H1 (cell line): ENCODE results near the gene ARHGAP26.

Source experiments
- ATF2 ChIP-seq: IDR thresholded peaks from 2 replicates; pipeline ENCODE4 v1.6.1; 2012; ENCODE audit warnings: low read length, inconsistent platforms
- ATF3 ChIP-seq: IDR thresholded peaks from 2 replicates; pipeline ENCODE4 v1.6.1; 2011; ENCODE audit warnings: low read depth, mild to moderate bottlenecking, low read length; ENCODE audit not compliant: insufficient read depth
- CTCF ChIP-seq, 3 experiments: IDR thresholded peaks; 1 replicate in 2 of 3; 2 replicates in 1 of 3; pipeline versions ENCODE4 v1.5.1 to v1.6.1; 2011; ENCODE audit warnings: low read length in 3 of 3, mild to moderate bottlenecking in 3 of 3, inconsistent platforms in 2 of 3, low read depth in 1 of 3, moderate library complexity in 1 of 3; ENCODE audit not compliant: insufficient read depth in 1 of 3; ENCODE audit errors: control extremely low read depth in 1 of 3
- E2F6 ChIP-seq: IDR thresholded peaks from 2 replicates; pipeline ENCODE4 v1.6.1; 2012; ENCODE audit warnings: inconsistent platforms
- EP300 ChIP-seq, 2 experiments: IDR thresholded peaks; 1 replicate in 1 of 2; 2 replicates in 1 of 2; pipeline ENCODE4 v1.6.1; 2011 to 2012; ENCODE audit warnings: low read depth in 2 of 2, low read length in 2 of 2, mild to moderate bottlenecking in 2 of 2, borderline replicate concordance in 1 of 2, inconsistent platforms in 1 of 2, moderate library complexity in 1 of 2
- EZH2 ChIP-seq: fragments of 200-600 bp; sonication (generic); IDR thresholded peaks from 2 replicates; pipeline ENCODE4 v1.7.1; 2012; ENCODE audit warnings: low read depth, mild to moderate bottlenecking, moderate library complexity, low read length, inconsistent platforms; ENCODE audit not compliant: severe bottlenecking
- GTF2F1 ChIP-seq: IDR thresholded peaks from 2 replicates; pipeline ENCODE4 v1.6.1; 2012; ENCODE audit warnings: low read depth, low read length, improper control_type of control experiment, borderline replicate concordance
- JUN ChIP-seq: IDR thresholded peaks from 2 replicates; pipeline ENCODE4 v1.6.1; 2011; ENCODE audit warnings: low read depth, mild to moderate bottlenecking, improper control_type of control experiment, low read length
- JUND ChIP-seq: IDR thresholded peaks from 2 replicates; pipeline ENCODE4 v1.6.1; 2011; ENCODE audit warnings: mild to moderate bottlenecking, improper control_type of control experiment, low read length
- MAX ChIP-seq: IDR thresholded peaks from 2 replicates; pipeline ENCODE4 v1.6.1; 2012; ENCODE audit warnings: inconsistent platforms
- POLR2AphosphoS5 ChIP-seq: IDR thresholded peaks from 2 replicates; pipeline ENCODE4 v1.6.1; 2011; ENCODE audit warnings: low read depth, low read length
- RFX5 ChIP-seq: IDR thresholded peaks from 2 replicates; pipeline ENCODE4 v1.6.1; 2011; ENCODE audit warnings: low read depth, low read length, improper control_type of control experiment, borderline replicate concordance
- TAF1 ChIP-seq: IDR thresholded peaks from 2 replicates; pipeline ENCODE4 v1.6.1; 2011; ENCODE audit warnings: mild to moderate bottlenecking, low read depth, low read length
- USF2 ChIP-seq: IDR thresholded peaks from 2 replicates; pipeline ENCODE4 v1.6.1; 2011; ENCODE audit warnings: low read length, improper control_type of control experiment

- TF ChIP-seq ATF3 (no peak), EZH2 (no peak), TAF1 (no peak), JUN (no peak), CTCF (IDR thresholded peaks at IDR 0.05; ENCODE audit: control extremely low read depth in 1 of 3, insufficient read depth in 1 of 3, low read depth in 1 of 3, low read length in 3 of 3) (no peak), POLR2AphosphoS5 (no peak), MAX (no peak), E2F6 (no peak), ATF2 (no peak), USF2 (no peak), GTF2F1 (no peak), EP300 (IDR thresholded peaks at IDR 0.05; ENCODE audit: borderline replicate concordance in 1 of 2, low read depth in 2 of 2, low read length in 2 of 2) (no peak), JUND (no peak), RFX5 (no peak)
Measured at GRCh38 chr5:143073766-143074165, 303.6 kb downstream of the ARHGAP26 start.
